ENCODE results near the gene CCR3.

The CCR3 gene

DNA sequence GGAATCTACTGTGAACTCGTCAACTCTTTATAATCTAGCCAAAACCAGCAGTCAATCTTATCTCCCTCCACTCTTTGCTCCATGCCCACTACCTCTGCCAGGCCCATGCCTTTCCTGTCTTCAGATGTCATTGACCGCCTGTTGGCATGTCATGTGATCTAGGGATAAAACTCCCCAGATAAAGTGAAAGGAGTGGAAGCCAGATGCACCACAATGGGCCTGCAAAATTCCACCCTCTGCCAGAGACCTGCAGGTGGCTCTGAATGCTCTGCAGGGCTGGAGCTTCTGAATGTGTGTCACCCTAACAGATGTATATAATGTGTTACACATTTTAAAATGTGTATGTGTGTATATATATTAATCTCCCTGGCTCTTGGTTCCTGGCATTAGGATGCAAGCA, 2.3 kb upstream of the CCR3 start:
- no peaks in the 10 kb centered on the region for H3K79me2 ChIP-seq (ENCODE audit: insufficient read depth, low read length)
- no peak overlapping the region for H3K4me3 ChIP-seq (ENCODE audit: low read length, poor library complexity, severe bottlenecking)
- H3K9ac ChIP-seq (ENCODE audit: low read depth, low read length, poor library complexity, severe bottlenecking), result no peak overlapping the region
- no peak for TF ChIP-seq EZH2phosphoT487 (IDR thresholded peaks at IDR 0.05; ENCODE audit: borderline replicate concordance)
- TF ChIP-seq, protein P1, sequence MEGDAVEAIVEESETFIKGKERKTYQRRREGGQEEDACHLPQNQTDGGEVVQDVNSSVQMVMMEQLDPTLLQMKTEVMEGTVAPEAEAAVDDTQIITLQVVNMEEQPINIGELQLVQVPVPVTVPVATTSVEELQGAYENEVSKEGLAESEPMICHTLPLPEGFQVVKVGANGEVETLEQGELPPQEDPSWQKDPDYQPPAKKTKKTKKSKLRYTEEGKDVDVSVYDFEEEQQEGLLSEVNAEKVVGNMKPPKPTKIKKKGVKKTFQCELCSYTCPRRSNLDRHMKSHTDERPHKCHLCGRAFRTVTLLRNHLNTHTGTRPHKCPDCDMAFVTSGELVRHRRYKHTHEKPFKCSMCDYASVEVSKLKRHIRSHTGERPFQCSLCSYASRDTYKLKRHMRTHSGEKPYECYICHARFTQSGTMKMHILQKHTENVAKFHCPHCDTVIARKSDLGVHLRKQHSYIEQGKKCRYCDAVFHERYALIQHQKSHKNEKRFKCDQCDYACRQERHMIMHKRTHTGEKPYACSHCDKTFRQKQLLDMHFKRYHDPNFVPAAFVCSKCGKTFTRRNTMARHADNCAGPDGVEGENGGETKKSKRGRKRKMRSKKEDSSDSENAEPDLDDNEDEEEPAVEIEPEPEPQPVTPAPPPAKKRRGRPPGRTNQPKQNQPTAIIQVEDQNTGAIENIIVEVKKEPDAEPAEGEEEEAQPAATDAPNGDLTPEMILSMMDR (conservative IDR thresholded peaks at IDR 0.05; ENCODE audit: low read length), result no peak
- H3K36me3 ChIP-seq (ENCODE audit: insufficient read depth, low read length), result no peaks in the 10 kb centered on the region
- no peaks in the 10 kb centered on the region for H3K9me2 ChIP-seq (replicated peaks; ENCODE audit: low read depth, low read length)
- H3K27me3 ChIP-seq (ENCODE audit: insufficient read depth, low read length, poor library complexity, severe bottlenecking), result no peaks in the 10 kb centered on the region
- H2AFZ ChIP-seq (ENCODE audit: low read length), result no peak overlapping the region
- no peak overlapping the region for H3K4me2 ChIP-seq (ENCODE audit: low read depth, low read length, poor library complexity, severe bottlenecking)
- H3F3A ChIP-seq (ENCODE audit: low read depth), result no peaks in the 10 kb centered on the region
- peaks cover 7% of the 10 kb centered on the region for H3K4me1 ChIP-seq (ENCODE audit: insufficient read depth, low read length, poor library complexity, severe bottlenecking)
- no peaks in the 10 kb centered on the region for H3K9me3 ChIP-seq (ENCODE audit: insufficient read depth, low read depth, low read length)
- H4K20me1 ChIP-seq (ENCODE audit: insufficient read depth, low read length, poor library complexity, severe bottlenecking), result no peaks in the 10 kb centered on the region

- Histone ChIP-seq H4K20me1 (ENCODE audit: insufficient read depth, low read length, poor library complexity, severe bottlenecking) (no peaks in the 10 kb centered on the region), H3K27me3 (ENCODE audit: insufficient read depth, low read length, poor library complexity, severe bottlenecking) (no peaks in the 10 kb centered on the region), H3F3A (ENCODE audit: low read depth) (no peaks in the 10 kb centered on the region), H3K9me3 (ENCODE audit: insufficient read depth, low read depth, low read length) (no peaks in the 10 kb centered on the region), H2AFZ (ENCODE audit: low read length) (no peak overlapping the region), H3K4me1 (ENCODE audit: insufficient read depth, low read length, poor library complexity, severe bottlenecking) (no peaks in the 10 kb centered on the region), H3K4me2 (ENCODE audit: low read depth, low read length, poor library complexity, severe bottlenecking) (no peak overlapping the region), H3K9me2 (replicated peaks; ENCODE audit: low read depth, low read length) (no peaks in the 10 kb centered on the region), H3K4me3 (ENCODE audit: low read length, poor library complexity, severe bottlenecking) (no peak overlapping the region), H3K36me3 (ENCODE audit: insufficient read depth, low read length) (no peaks in the 10 kb centered on the region), H3K9ac (ENCODE audit: low read depth, low read length, poor library complexity, severe bottlenecking) (no peak overlapping the region), H3K79me2 (ENCODE audit: insufficient read depth, low read length) (no peaks in the 10 kb centered on the region)
- no peak for TF ChIP-seq EZH2phosphoT487 (IDR thresholded peaks at IDR 0.05; ENCODE audit: borderline replicate concordance)
- TF ChIP-seq, protein P1 (conservative IDR thresholded peaks at IDR 0.05; ENCODE audit: low read length), result no peak
Observed at GRCh38 chr3:46243560-46243959, 1.3 kb downstream of the CCR3 start.

DNA sequence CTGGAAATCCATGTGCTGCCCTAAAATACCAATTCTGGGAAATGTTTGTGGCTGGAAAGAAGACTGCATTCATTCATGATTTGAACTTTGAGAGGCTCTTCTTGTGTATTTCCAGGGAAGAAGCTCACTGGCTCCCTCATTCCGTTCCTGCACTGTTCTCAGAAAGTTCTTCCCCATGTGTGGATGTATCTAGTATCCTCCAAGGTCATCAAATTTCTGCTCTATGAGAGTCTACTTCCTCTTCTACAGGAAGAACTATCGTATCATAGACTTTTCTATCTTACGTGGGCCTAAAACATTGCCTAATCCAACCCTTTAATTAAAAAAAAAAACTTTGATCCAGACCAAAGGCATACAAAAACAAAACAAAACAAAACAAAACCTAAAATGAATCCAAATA, 2.9 kb downstream of the CCR3 start:
- Histone ChIP-seq H3K79me2 (ENCODE audit: insufficient read depth, low read length) (no peaks in the 10 kb centered on the region), H3F3A (ENCODE audit: low read depth) (no peaks in the 10 kb centered on the region), H3K36me3 (ENCODE audit: insufficient read depth, low read length) (no peaks in the 10 kb centered on the region), H4K20me1 (ENCODE audit: insufficient read depth, low read length, poor library complexity, severe bottlenecking) (no peaks in the 10 kb centered on the region), H3K4me2 (ENCODE audit: low read depth, low read length, poor library complexity, severe bottlenecking) (no peak overlapping the region), H2AFZ (ENCODE audit: low read length) (no peak overlapping the region), H3K9me2 (replicated peaks; ENCODE audit: low read depth, low read length) (no peaks in the 10 kb centered on the region), H3K9me3 (ENCODE audit: insufficient read depth, low read depth, low read length) (no peaks in the 10 kb centered on the region), H3K27me3 (ENCODE audit: insufficient read depth, low read length, poor library complexity, severe bottlenecking) (no peaks in the 10 kb centered on the region), H3K4me3 (ENCODE audit: low read length, poor library complexity, severe bottlenecking) (no peak overlapping the region), H3K9ac (ENCODE audit: low read depth, low read length, poor library complexity, severe bottlenecking) (no peak overlapping the region), H3K4me1 (ENCODE audit: insufficient read depth, low read length, poor library complexity, severe bottlenecking) (no peaks in the 10 kb centered on the region)
- TF ChIP-seq, protein P1 (conservative IDR thresholded peaks at IDR 0.05; ENCODE audit: low read length), result no peak
- TF ChIP-seq EZH2phosphoT487 (IDR thresholded peaks at IDR 0.05; ENCODE audit: borderline replicate concordance), result no peak
